Measurements from ENCODE around the gene PGBD2.
A peak's percentile ranks its signal among the peaks of the same experiment; 100 is the strongest.
"Not testable (repeated sequence)": the region's sequence is repeated elsewhere in the genome, so short reads cannot be mapped to it uniquely, and the experiment has no call there.

PGBD2 gene

GRCh38 chr1:248906009-248906752, at the start of gene PGBD2:
TSS of gene PGBD2 (plus strand) at chr1:248906235. CDS start at chr1:248913863, 7,628 bp downstream.
- DNase-seq (ENCODE audit: low spot score), result peak; percentile 97

- DNase-seq (ENCODE audit: low spot score), result no peak
These were observed 48.8 kb upstream of the PGBD2 start for GRCh38 chr1:248857201-248857600.

- DNase-seq (ENCODE audit: low spot score), result no peak
These were observed 48.3 kb upstream of the PGBD2 start for GRCh38 chr1:248857749-248858095.

- DNase-seq (ENCODE audit: low spot score), result peak; percentile 53
These were observed 47.7 kb upstream of the PGBD2 start for GRCh38 chr1:248858096-248858890.

- DNase-seq (ENCODE audit: low spot score), result peak; percentile 99
These were observed 46.8 kb upstream of the PGBD2 start, which contains the start of gene ZNF692 for GRCh38 chr1:248858891-248859889. TSS of gene ZNF692 (minus strand) at chr1:248859085. CDS start at chr1:248858309, 776 bp downstream.

GRCh38 chr1:248860007-248860406, 46.0 kb upstream of the PGBD2 start:
- no peak for DNase-seq (ENCODE audit: low spot score)

GRCh38 chr1:248861616-248862015, 44.4 kb upstream of the PGBD2 start:
- no peak for DNase-seq (ENCODE audit: low spot score)

- no peak for DNase-seq (ENCODE audit: low spot score)
These were observed 43.4 kb upstream of the PGBD2 start for GRCh38 chr1:248862695-248862997.

GRCh38 chr1:248862998-248863881, 42.8 kb upstream of the PGBD2 start:
- DNase-seq (ENCODE audit: low spot score), result no peak

GRCh38 chr1:248871837-248872401, 34.1 kb upstream of the PGBD2 start:
- no peak for DNase-seq (ENCODE audit: low spot score)

GRCh38 chr1:248872752-248873408, 33.2 kb upstream of the PGBD2 start:
- peak; percentile 58 for DNase-seq (ENCODE audit: low spot score)

GRCh38 chr1:248873409-248873992, 32.5 kb upstream of the PGBD2 start:
- DNase-seq (ENCODE audit: low spot score), result peak; percentile 96

- peak; percentile 92 for DNase-seq (ENCODE audit: low spot score)
These were observed 32.0 kb upstream of the PGBD2 start for GRCh38 chr1:248873993-248874533.

- DNase-seq (ENCODE audit: low spot score), result no peak
These were observed 24.8 kb upstream of the PGBD2 start for GRCh38 chr1:248881261-248881660.

GRCh38 chr1:248882427-248882826, 23.6 kb upstream of the PGBD2 start:
- not testable (repeated sequence) for DNase-seq (ENCODE audit: low spot score)

- no peak for DNase-seq (ENCODE audit: low spot score)
These were observed 21.3 kb upstream of the PGBD2 start for GRCh38 chr1:248884632-248885295.

- DNase-seq (ENCODE audit: low spot score), result no peak
These were observed 20.4 kb upstream of the PGBD2 start for GRCh38 chr1:248885646-248886045.

- DNase-seq (ENCODE audit: low spot score), result peak; percentile 44
These were observed 19.7 kb upstream of the PGBD2 start for GRCh38 chr1:248886237-248886895.

- not testable (repeated sequence) for DNase-seq (ENCODE audit: low spot score)
These were observed 16.2 kb upstream of the PGBD2 start for GRCh38 chr1:248889914-248890243.

Data from COLO829 (cell line).